A549 treated with GW870086 at 1 μM for 4 hours (cell line): ENCODE results near the gene ZNF787. TPM values are rescaled to one million over a fixed set of nuclear protein-coding genes. Genes with fewer than 3 reads are reported as not detected.

Experiments
- total RNA-seq: library from RNA; stranded (reverse); fragments of 200-300 nt; extraction: Qiagen RNA extraction; gene quantifications from 5 replicates; pipeline ENCODE4 v1.2.3, GENCODE V29; 2022; ENCODE audit warnings: low read depth

Gene ZNF787
- total RNA-seq = 28.9 to 51.6 TPM (median 45.0 TPM) in 5 replicates

DNA sequence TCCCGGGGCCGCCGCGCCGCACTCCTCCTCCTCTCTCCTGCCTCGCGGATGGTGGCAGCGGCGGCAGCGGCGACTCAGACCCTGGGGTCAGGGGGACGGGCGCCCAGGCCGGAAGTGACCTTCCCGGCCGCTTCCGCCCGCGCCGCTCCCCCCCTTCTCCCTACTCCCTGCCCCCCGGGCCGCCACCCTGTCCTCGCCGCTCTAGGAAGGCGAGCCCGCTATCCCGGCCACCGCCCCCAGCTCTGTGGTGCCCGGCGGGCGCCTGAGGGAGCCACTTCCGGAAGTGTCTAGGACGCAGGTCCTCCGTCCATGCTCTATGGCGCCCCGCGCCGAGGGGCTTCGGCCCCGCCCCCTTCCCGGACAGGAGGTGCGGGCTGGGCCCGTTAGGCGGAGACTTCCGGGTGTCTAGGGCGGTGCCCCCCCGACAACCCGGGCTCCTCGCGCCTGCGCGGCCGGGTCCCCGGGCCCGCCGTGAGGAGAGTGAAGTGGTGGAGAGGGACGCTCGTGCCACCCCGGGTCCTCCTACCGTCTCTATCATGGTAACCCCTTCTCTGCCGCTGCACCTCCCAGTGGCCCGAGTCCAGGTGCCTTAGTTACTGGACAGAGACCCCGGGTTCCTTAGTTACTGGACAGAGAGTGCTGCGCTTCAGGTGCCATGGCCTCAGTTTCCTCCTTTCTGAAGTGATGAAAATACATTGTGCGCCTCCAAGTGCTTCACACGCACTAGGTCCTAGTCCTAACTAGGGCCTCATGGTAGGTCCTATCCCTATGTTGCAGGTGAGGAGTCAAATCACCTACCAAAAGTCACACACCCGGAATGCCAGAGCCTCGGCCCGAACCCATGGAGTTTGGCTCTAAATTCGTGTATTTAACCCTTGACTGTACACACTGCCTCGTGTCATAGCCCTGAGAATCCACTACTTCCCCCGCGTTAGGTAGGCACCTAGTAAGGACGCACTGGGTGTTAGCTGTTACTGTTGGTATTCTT, at the start of gene ZNF787:
Gene ZNF787, minus strand, starts transcription at position 116 of the 988 bp plus-strand sequence. CDS start 18,078 bp downstream, outside the sequence.

DNA sequence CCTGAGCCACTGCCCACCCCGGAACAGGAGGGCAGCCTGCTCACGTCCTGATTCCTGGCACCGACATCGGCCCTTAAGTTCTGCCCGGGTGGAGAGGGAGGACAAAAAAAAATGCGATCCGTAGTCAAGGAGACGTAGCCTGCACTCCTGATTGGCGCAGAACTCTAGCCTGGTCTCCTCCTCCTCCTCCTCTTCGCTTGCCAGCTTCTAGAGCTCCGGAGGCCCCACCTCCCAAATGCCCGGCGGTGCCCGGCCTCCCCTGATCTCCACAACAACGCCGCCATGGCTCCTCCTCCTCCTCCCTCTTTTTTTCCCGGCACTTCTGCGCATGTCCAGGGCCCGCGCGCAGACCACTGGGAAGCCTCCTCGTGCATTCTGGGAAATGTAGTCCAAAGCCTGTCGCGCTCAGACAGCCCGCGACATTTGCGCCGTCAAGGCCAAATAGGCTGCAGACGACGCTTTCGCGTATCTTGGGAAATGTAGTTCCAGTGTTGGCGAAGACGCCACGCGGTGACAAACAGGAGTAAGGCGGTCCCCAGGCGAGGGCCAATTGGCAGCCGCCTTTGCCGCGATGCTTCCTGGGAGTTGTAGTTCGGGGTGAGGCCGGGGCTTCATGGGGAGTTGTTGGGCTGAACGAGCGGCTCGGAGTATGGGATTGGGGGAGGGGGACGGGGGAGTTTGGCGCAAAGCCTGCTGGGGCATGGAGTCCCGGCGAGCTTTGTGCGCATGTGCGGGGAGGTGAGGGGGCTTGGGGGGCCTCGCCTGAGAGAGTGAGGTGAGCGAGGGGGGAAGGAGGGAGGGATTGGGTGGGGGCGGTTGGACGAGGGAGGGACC, 19.7 kb upstream of the ZNF787 start, which contains the start of gene ZNF444:
Gene ZNF444, plus strand, starts transcription at position 705 of the 834 bp plus-strand sequence. CDS start 5,625 bp downstream, outside the sequence.

Other genes with a start within 250 kb of the ZNF787 start
- gene NLRP13, start 189.0 kb downstream of the ZNF787 start, total RNA-seq = not detected in 5 replicates
- gene NLRP8, start 173.5 kb downstream of the ZNF787 start, total RNA-seq = not detected in 5 replicates
- gene NLRP5, start 134.5 kb downstream of the ZNF787 start, total RNA-seq = 0.03 to 0.09 TPM (median 0.05 TPM) in 4 of 5 replicates, not detected in the other
- gene ZNF444, start 20.0 kb upstream of the ZNF787 start, total RNA-seq = 18.3 to 27.3 TPM (median 27.1 TPM) in 5 replicates
- gene GALP, start 54.7 kb upstream of the ZNF787 start, total RNA-seq = not detected in 5 replicates
- gene ZSCAN5B, start 76.5 kb upstream of the ZNF787 start, total RNA-seq = not detected in 5 replicates
- not detected in 5 replicates for gene ZSCAN5C, start 81.0 kb upstream of the ZNF787 start, total RNA-seq
- gene EDDM13, start 151.5 kb upstream of the ZNF787 start, total RNA-seq = not detected in 5 replicates
- 6.9 to 9.8 TPM (median 8.0 TPM) in 5 replicates for gene ZSCAN5A, start 193.5 kb upstream of the ZNF787 start, total RNA-seq